Upper lobe of left lung (tissue), 4 donors: ENCODE data around the gene AMHR2.

Experiments
- EP300 ChIP-seq, 4 donors: sonication (generic); formaldehyde crosslinking; IDR thresholded peaks; one replicate each; pipeline ENCODE4 v1.5.1; 2017; ENCODE audit warnings: antibody characterized with exemption in 4 of 4, control low read depth in 2 of 4
- POLR2A ChIP-seq, 4 donors: fragments of 450-650 bp; IDR thresholded peaks; one replicate each; pipeline ENCODE4 v1.5.1; 2016 to 2017; ENCODE audit warnings: antibody characterized with exemption in 4 of 4, mild to moderate bottlenecking in 2 of 4
- POLR2AphosphoS5 ChIP-seq, 2 donors: sonication (generic); formaldehyde crosslinking; IDR thresholded peaks; one replicate each; pipeline ENCODE4 v1.5.1; 2017; ENCODE audit warnings: antibody characterized with exemption in 2 of 2
- TF ChIP-seq, protein P1 (sequence below), 6 experiments: fragments of 450-650 bp in 4 of 6; fragments of 200-600 bp in 2 of 6; sonication (generic) in 2 of 6; IDR thresholded peaks; one replicate each; pipeline ENCODE4 v1.5.1; 2016 to 2019; ENCODE audit warnings: antibody characterized with exemption in 6 of 6

DNA sequence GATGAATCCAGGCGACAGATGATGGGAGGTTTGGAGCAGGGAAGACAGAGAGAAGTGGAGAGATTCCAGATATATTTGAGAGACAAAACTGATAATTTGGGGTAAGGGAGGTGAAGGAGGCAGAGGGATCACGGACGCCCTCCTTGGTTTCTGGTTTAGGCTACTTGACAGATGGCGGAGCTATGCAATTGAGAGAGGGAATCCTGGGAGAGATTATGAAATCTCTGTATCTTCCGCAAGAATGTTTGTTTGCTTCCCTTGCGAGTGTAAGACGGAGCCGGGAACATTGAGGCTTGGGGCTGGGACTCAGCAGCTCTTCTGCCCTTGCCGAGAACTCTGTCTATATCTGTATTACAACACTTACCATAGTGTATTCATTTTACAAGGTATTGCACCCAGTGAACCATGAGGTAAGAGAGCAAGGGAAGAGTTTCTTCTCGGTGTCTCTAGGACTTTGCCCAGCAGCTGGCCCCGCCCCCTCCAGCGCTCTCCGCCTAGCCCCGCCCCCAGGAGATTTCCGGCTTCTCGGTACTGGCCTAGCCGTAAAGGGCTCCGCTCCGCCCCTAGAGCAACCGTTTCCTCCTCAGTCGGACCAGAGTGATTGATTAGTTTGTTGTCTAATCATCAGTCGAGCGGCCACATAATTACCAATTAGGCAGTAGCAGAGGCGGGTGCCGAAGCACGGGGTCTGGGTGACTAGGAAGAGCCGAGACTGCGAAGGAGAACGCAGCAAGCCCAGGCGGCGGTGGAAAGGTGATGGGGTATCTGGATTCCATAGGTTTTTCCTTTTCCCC lies 17.6 kb downstream of the AMHR2 start, which contains the start of gene PRR13:
- TF ChIP-seq, protein P1, sequence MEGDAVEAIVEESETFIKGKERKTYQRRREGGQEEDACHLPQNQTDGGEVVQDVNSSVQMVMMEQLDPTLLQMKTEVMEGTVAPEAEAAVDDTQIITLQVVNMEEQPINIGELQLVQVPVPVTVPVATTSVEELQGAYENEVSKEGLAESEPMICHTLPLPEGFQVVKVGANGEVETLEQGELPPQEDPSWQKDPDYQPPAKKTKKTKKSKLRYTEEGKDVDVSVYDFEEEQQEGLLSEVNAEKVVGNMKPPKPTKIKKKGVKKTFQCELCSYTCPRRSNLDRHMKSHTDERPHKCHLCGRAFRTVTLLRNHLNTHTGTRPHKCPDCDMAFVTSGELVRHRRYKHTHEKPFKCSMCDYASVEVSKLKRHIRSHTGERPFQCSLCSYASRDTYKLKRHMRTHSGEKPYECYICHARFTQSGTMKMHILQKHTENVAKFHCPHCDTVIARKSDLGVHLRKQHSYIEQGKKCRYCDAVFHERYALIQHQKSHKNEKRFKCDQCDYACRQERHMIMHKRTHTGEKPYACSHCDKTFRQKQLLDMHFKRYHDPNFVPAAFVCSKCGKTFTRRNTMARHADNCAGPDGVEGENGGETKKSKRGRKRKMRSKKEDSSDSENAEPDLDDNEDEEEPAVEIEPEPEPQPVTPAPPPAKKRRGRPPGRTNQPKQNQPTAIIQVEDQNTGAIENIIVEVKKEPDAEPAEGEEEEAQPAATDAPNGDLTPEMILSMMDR (IDR thresholded peaks at IDR 0.05), result no peak
- TF ChIP-seq POLR2A (IDR thresholded peaks at IDR 0.05) (peak in 3 of 4 donors; percentile 88 to 97 (median 93)), EP300 (IDR thresholded peaks at IDR 0.05) (no peak), POLR2AphosphoS5 (IDR thresholded peaks at IDR 0.05) (peak; percentile 96 to 99)
